WTC11 (cell line): ENCODE measurements around the gene JMJD8.

Experiments
- FOXK1 ChIP-seq: sonication (generic); formaldehyde crosslinking; IDR thresholded peaks from 2 replicates; pipeline ENCODE4 v1.8.0; 2022; ENCODE audit warnings: mild to moderate bottlenecking, moderate library complexity, missing genetic modification reagents
- FOXP4 ChIP-seq: sonication (generic); formaldehyde crosslinking; IDR thresholded peaks from 2 replicates; pipeline ENCODE4 v1.8.0; 2022; ENCODE audit warnings: mild to moderate bottlenecking, missing genetic modification reagents
- IRF1 ChIP-seq: sonication (generic); formaldehyde crosslinking; IDR thresholded peaks from 2 replicates; pipeline ENCODE4 v1.8.0; 2023; ENCODE audit warnings: missing genetic modification reagents
- NFE2L1 ChIP-seq: sonication (generic); formaldehyde crosslinking; IDR thresholded peaks from 2 replicates; pipeline ENCODE4 v1.8.1; 2023; ENCODE audit warnings: missing genetic modification reagents
- SP1 ChIP-seq: sonication (generic); formaldehyde crosslinking; conservative IDR thresholded peaks from 2 replicates; pipeline ENCODE4 v1.8.1; 2022; ENCODE audit warnings: missing genetic modification reagents
- TF ChIP-seq, protein P1 (sequence below): sonication (generic); formaldehyde crosslinking; IDR thresholded peaks from 2 replicates; pipeline ENCODE4 v1.8.0; 2022; ENCODE audit warnings: mild to moderate bottlenecking, missing genetic modification reagents
- TF ChIP-seq, protein P2 (sequence below): fragments of 200-600 bp; IDR thresholded peaks from 2 replicates; pipeline ENCODE4 v1.8.0; 2022; ENCODE audit warnings: antibody characterized with exemption

DNA sequence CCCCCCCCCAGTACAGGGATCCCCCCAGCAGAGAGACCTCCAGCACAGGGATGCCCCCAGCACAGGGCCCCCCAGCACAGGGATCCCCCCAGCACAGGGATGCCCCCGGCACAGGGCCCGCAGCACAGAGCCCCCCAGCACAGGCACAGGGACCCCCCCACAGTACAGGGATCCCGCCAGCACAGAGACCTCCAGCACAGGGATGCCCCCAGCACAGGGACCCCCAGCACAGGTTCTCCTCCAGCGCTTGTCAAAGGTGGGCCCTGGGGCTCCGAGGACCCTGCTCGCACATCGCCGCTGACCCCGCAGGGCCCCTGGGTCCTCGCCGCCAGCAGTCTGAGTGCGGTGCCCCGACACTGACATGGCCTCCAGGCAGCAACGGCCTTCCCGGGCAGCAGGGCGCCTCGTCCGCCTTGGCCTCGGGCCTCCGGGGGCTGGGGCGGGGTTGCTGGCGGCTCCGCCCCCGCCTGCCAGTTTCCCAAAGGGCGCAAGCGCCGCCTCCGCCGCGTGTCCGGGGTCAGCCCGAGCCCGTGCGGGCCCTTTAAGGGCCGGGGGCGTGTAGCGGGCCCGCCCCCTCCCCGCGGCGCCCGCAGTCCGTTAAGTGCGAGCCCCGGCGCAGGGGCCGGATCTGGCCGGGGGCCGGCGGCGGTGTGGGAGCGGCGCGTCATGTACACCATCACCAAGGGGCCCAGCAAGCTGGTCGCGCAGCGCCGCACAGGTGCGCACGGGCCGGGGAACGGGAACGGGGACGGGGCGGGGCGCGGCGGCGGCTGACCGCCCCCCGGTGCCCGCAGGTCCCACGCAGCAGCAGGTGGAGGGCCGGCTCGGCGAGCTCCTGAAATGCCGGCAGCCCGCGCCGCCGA is 42.6 kb downstream of the JMJD8 start, which contains the start of gene MCRIP2:
- 0 out of 2 replicates have a peak, but pooled peaks have one; percentile 34 for TF ChIP-seq FOXP4 (CRISPR knock-in tag)
- no peak for TF ChIP-seq NFE2L1 (CRISPR knock-in tag)
- TF ChIP-seq, protein P1, sequence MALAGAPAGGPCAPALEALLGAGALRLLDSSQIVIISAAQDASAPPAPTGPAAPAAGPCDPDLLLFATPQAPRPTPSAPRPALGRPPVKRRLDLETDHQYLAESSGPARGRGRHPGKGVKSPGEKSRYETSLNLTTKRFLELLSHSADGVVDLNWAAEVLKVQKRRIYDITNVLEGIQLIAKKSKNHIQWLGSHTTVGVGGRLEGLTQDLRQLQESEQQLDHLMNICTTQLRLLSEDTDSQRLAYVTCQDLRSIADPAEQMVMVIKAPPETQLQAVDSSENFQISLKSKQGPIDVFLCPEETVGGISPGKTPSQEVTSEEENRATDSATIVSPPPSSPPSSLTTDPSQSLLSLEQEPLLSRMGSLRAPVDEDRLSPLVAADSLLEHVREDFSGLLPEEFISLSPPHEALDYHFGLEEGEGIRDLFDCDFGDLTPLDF (CRISPR knock-in tag) = no peak
- no peak; the same call in 1 of the 2 replicates for TF ChIP-seq IRF1 (CRISPR knock-in tag)
- TF ChIP-seq SP1 = peak; percentile 89
- TF ChIP-seq FOXK1 (CRISPR knock-in tag) = peak; percentile 75
- TF ChIP-seq, protein P2, sequence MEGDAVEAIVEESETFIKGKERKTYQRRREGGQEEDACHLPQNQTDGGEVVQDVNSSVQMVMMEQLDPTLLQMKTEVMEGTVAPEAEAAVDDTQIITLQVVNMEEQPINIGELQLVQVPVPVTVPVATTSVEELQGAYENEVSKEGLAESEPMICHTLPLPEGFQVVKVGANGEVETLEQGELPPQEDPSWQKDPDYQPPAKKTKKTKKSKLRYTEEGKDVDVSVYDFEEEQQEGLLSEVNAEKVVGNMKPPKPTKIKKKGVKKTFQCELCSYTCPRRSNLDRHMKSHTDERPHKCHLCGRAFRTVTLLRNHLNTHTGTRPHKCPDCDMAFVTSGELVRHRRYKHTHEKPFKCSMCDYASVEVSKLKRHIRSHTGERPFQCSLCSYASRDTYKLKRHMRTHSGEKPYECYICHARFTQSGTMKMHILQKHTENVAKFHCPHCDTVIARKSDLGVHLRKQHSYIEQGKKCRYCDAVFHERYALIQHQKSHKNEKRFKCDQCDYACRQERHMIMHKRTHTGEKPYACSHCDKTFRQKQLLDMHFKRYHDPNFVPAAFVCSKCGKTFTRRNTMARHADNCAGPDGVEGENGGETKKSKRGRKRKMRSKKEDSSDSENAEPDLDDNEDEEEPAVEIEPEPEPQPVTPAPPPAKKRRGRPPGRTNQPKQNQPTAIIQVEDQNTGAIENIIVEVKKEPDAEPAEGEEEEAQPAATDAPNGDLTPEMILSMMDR = no peak
